ENCODE results near the gene SMYD3. TPM values are rescaled to one million over a fixed set of nuclear protein-coding genes. Genes with fewer than 3 reads are reported as not detected.

The SMYD3 gene
- total RNA-seq = 10 to 100 TPM; 17.1 TPM

- POLR2A ChIA-PET = no interaction called here
- no peaks in the 10 kb centered on the region for H3K36me3 Mint-ChIP-seq (ENCODE audit: low read depth)
- CTCF ChIA-PET = interaction anchor here (0.8 to 1.9 kb wide), 2 partner anchors 9 kb away, joined by 3 to 8 read pairs; no protein-coding TSS in a partner anchor
- H3K4me3 Mint-ChIP-seq = peak within 1 kb of the TSS; percentile 84
- H3K4me1 Mint-ChIP-seq = peaks cover 28% of the 10 kb centered on the region
- peak; percentile 68 for DNase-seq
- H3K27me3 Mint-ChIP-seq = no peaks in the 10 kb centered on the region
- no peaks in the 10 kb centered on the region for H3K9me3 Mint-ChIP-seq
- H3K27ac Mint-ChIP-seq = peak within 1 kb of the TSS; percentile 89
These were observed at the start of gene SMYD3 for GRCh38 chr1:246506674-246507481. Gene SMYD3, minus strand, starts transcription at chr1:246507279.

GRCh38 chr1:246554201-246554600 lies 47.1 kb upstream of the SMYD3 start:
- peaks cover 38% of the 10 kb centered on the region for H3K36me3 Mint-ChIP-seq (ENCODE audit: low read depth)
- CTCF ChIA-PET = no interaction called here
- no peaks in the 10 kb centered on the region for H3K27me3 Mint-ChIP-seq
- no peak for DNase-seq
- no peaks in the 10 kb centered on the region for H3K9me3 Mint-ChIP-seq
- POLR2A ChIA-PET = no interaction called here
- H3K4me3 Mint-ChIP-seq = no peak overlapping the region
- no peak overlapping the region for H3K27ac Mint-ChIP-seq
- no peaks in the 10 kb centered on the region for H3K4me1 Mint-ChIP-seq

DNA sequence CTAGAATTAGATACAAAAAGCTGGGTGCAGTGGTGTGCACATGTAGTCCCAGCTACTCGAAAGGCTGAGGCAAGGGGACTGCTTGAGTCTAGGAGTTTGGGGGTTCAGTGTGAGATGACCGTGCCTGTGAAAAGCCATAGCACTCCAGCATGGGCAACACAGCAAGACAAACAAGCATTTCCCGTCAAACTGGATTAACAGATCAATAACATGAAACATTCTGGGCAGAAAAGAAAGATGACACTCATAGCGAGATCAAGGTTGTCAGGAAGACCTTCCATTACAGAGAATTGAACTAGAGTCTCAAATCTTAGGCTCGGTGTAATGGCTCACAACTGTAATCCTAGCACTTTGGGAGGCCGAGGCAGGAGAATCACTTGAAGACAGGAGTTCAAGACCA lies 45.0 kb upstream of the SMYD3 start:
- CTCF ChIA-PET = interaction anchor here (0.7 to 1.3 kb wide), 2 partner anchors 8 to 27 kb away, joined by 3 read pairs; no protein-coding TSS in a partner anchor
- Mint-ChIP-seq H3K4me1 (peaks cover 2% of the 10 kb centered on the region), H3K4me3 (no peak overlapping the region), H3K36me3 (ENCODE audit: low read depth) (peaks cover 40% of the 10 kb centered on the region), H3K9me3 (no peaks in the 10 kb centered on the region), H3K27ac (no peak overlapping the region), H3K27me3 (no peaks in the 10 kb centered on the region)
- POLR2A ChIA-PET = no interaction called here
- DNase-seq = no peak

- H3K4me1 Mint-ChIP-seq = peaks cover 2% of the 10 kb centered on the region
- no peak overlapping the region for H3K27ac Mint-ChIP-seq
- peaks cover 35% of the 10 kb centered on the region for H3K36me3 Mint-ChIP-seq (ENCODE audit: low read depth)
- H3K9me3 Mint-ChIP-seq = no peaks in the 10 kb centered on the region
- no peak for DNase-seq
- POLR2A ChIA-PET = no interaction called here
- no peaks in the 10 kb centered on the region for H3K27me3 Mint-ChIP-seq
- no peak overlapping the region for H3K4me3 Mint-ChIP-seq
- CTCF ChIA-PET = interaction anchor here (1.0 kb wide), 1 partner anchor 19 kb away, joined by 3 read pairs; no protein-coding TSS in a partner anchor
These were observed 43.3 kb upstream of the SMYD3 start for GRCh38 chr1:246550402-246550801.

- peaks cover 29% of the 10 kb centered on the region for H3K36me3 Mint-ChIP-seq (ENCODE audit: low read depth)
- ChIA-PET CTCF (no interaction called here), POLR2A (no interaction called here)
These were observed 42.6 kb upstream of the SMYD3 start for GRCh38 chr1:246549665-246550064.

DNA sequence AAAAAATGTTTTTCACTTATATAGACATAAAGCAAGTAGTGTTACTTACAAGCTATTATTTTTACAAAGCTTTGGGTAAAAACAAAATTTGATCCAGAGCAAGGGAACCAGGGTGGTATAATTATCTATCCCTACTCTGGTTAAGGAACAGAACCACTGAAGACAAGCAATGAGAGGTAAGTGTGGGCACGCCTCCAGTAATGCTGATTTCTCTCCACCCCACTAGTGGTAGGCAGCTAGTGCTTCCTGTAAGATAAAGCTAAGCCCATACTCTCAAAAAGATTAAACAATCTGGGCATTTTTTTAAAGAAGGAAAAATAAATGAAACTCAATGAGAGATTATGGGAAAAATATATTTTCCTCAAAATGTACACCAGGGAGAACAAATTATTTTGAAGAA lies 36.9 kb upstream of the SMYD3 start:
- ChIA-PET POLR2A (no interaction called here), CTCF (interaction anchor here (0.7 kb wide), 2 partner anchors 8 to 14 kb away, joined by 3 to 4 read pairs; no protein-coding TSS in a partner anchor)
- H3K27ac Mint-ChIP-seq = no peak overlapping the region
- no peaks in the 10 kb centered on the region for H3K9me3 Mint-ChIP-seq
- H3K4me1 Mint-ChIP-seq = peaks cover 2% of the 10 kb centered on the region
- no peaks in the 10 kb centered on the region for H3K27me3 Mint-ChIP-seq
- peaks cover 25% of the 10 kb centered on the region for H3K36me3 Mint-ChIP-seq (ENCODE audit: low read depth)
- no peak for DNase-seq
- no peak overlapping the region for H3K4me3 Mint-ChIP-seq

More at GRCh38 chr1:246549665-246550064, 42.6 kb upstream of the SMYD3 start:
- no peaks in the 10 kb centered on the region for H3K27me3 Mint-ChIP-seq
- no peak overlapping the region for H3K27ac Mint-ChIP-seq
- H3K4me1 Mint-ChIP-seq = peaks cover 2% of the 10 kb centered on the region
- no peaks in the 10 kb centered on the region for H3K9me3 Mint-ChIP-seq
- DNase-seq = no peak
- H3K4me3 Mint-ChIP-seq = no peak overlapping the region

DNA sequence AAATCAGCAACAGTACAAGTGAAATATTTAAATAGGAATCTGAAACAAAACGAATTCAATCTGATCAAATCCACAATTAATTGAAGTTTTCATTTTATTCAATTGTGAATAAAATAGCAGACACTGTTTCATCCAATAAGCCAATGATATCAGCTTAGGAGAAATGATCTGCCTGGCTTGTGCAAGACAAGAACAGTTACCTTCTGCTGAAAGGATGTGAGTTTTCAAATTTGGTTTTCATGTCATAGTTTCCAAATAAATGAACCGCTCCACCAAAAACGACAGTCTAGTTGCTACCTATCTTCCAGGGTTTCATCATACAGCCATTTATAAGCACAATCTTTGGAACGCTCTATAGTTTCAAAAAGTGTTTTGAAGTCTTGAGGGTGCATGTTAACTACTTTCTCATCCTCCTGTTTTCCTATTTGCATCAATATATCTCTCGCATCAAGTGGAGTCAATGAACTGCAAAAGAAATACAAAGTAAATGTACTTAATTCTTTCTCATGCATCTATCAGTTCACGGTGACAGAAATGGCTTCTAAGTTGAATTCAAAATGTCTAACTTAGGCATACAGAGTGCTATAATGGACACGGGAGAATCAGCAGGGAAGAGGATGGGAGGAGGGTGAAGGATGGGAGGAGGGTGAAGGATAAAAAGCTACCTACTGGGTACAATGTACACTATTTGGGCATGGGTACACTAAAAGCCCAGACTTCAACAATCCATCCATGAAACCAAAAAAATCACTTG lies 33.8 kb upstream of the SMYD3 start:
- DNase-seq = no peak
- Mint-ChIP-seq H3K4me3 (no peak overlapping the region), H3K9me3 (no peaks in the 10 kb centered on the region), H3K27me3 (no peaks in the 10 kb centered on the region), H3K36me3 (ENCODE audit: low read depth) (peaks cover 18% of the 10 kb centered on the region), H3K27ac (no peak overlapping the region), H3K4me1 (no peaks in the 10 kb centered on the region)
- POLR2A ChIA-PET = no interaction called here
- CTCF ChIA-PET = no interaction called here

DNA sequence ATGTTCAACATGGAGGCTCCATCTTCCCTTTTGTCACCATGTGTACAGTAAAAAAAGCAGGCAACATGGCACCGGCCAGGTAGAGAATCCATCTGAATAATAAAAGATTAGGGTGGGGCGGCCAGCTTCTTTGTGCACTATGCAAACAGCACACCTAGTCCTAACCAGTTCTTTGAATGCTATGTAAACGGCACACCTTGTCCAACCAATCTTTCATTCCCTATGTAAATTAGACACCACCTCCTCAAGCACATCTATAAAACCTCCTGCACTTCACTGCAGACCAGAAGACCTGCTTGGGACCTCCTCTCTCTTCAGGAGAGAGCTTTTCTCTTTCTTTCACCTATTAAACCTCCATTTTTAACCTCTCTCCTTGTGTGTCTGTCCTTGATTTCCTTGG lies 30.8 kb upstream of the SMYD3 start:
- no peak for DNase-seq
- Mint-ChIP-seq H3K9me3 (no peaks in the 10 kb centered on the region), H3K27me3 (no peaks in the 10 kb centered on the region), H3K36me3 (ENCODE audit: low read depth) (peaks cover 9% of the 10 kb centered on the region), H3K27ac (no peak overlapping the region), H3K4me1 (no peaks in the 10 kb centered on the region), H3K4me3 (no peak overlapping the region)
- ChIA-PET CTCF (interaction anchor here (1.1 to 1.7 kb wide), 2 partner anchors 20 to 43 kb away, joined by 3 read pairs; no protein-coding TSS in a partner anchor), POLR2A (no interaction called here)

- H3K36me3 Mint-ChIP-seq (ENCODE audit: low read depth) = peaks cover 9% of the 10 kb centered on the region
- CTCF ChIA-PET = interaction anchor here (1.1 to 1.7 kb wide), 2 partner anchors 19 to 44 kb away, joined by 3 read pairs; no protein-coding TSS in a partner anchor
- no peaks in the 10 kb centered on the region for H3K27me3 Mint-ChIP-seq
- H3K9me3 Mint-ChIP-seq = peaks cover 1% of the 10 kb centered on the region
- H3K4me3 Mint-ChIP-seq = no peak overlapping the region
- H3K27ac Mint-ChIP-seq = no peak overlapping the region
- H3K4me1 Mint-ChIP-seq = no peaks in the 10 kb centered on the region
- no peak for DNase-seq
- POLR2A ChIA-PET = no interaction called here
These were observed 30.4 kb upstream of the SMYD3 start for GRCh38 chr1:246537441-246537840.

DNA sequence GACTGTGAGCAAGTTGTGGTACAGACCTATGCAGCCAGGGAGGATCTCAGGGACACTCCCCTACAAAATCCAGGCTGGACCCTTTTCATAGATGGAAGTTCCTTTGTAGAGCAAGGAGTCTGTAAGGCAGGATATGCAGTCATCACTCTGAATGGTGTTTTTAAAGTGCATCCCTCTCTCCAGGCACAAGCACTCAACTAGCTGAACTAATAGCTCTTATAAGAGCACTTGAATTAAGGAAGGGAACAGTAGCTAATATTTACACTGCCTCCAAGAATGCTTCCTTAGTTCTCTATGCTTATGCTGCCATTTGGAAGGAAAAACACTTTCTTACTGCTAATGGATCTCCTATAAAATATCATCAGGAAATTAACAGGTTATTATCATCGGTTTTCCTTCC lies 27.0 kb upstream of the SMYD3 start:
- peaks cover 5% of the 10 kb centered on the region for H3K36me3 Mint-ChIP-seq (ENCODE audit: low read depth)
- no peaks in the 10 kb centered on the region for H3K27me3 Mint-ChIP-seq
- ChIA-PET CTCF (interaction anchor here (0.9 to 1.2 kb wide), 2 partner anchors 22 to 36 kb away, joined by 3 to 4 read pairs; no protein-coding TSS in a partner anchor), POLR2A (interaction anchor here (0.6 kb wide), 1 partner anchor 51 kb away, joined by 3 read pairs; no protein-coding TSS in a partner anchor)
- no peaks in the 10 kb centered on the region for H3K4me1 Mint-ChIP-seq
- no peak overlapping the region for H3K4me3 Mint-ChIP-seq
- peaks cover 18% of the 10 kb centered on the region for H3K9me3 Mint-ChIP-seq
- no peak overlapping the region for H3K27ac Mint-ChIP-seq
- DNase-seq = no peak

GRCh38 chr1:246533371-246533905 lies 26.4 kb upstream of the SMYD3 start:
- ChIA-PET POLR2A (no interaction called here), CTCF (interaction anchor here (0.9 to 1.4 kb wide), 2 partner anchors 14 to 21 kb away, joined by 3 read pairs; no protein-coding TSS in a partner anchor)
- peaks cover 18% of the 10 kb centered on the region for H3K9me3 Mint-ChIP-seq
- H3K4me3 Mint-ChIP-seq = no peak overlapping the region
- no peak overlapping the region for H3K27ac Mint-ChIP-seq
- no peak for DNase-seq
- H3K27me3 Mint-ChIP-seq = no peaks in the 10 kb centered on the region
- peaks cover 4% of the 10 kb centered on the region for H3K36me3 Mint-ChIP-seq (ENCODE audit: low read depth)
- no peaks in the 10 kb centered on the region for H3K4me1 Mint-ChIP-seq

DNA sequence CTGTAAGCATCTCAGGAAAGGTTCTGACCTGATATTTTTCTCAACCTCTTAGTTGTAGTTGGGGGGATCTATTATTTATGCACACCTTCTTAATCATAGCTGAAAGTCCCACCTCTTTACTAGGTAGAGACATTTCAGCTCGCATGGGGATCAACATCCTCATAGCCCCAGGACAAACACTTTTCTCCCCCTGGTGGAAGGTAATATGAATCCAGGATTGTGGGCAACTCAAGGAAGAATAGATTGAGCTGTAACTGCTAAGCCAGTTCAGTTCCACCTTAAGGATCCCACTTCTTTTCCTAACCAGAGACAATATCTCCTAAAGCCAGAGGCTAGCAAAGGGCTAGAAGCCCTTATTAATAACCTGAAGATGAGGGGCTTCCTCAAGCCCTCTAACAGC lies 25.4 kb upstream of the SMYD3 start:
- Mint-ChIP-seq H3K27ac (no peak overlapping the region), H3K4me1 (peaks cover 4% of the 10 kb centered on the region), H3K9me3 (peaks cover 18% of the 10 kb centered on the region), H3K36me3 (ENCODE audit: low read depth) (peaks cover 4% of the 10 kb centered on the region), H3K27me3 (no peaks in the 10 kb centered on the region), H3K4me3 (no peak overlapping the region)
- CTCF ChIA-PET = interaction anchor here (1.1 to 1.4 kb wide), 2 partner anchors 15 to 18 kb away, joined by 3 read pairs; no protein-coding TSS in a partner anchor
- POLR2A ChIA-PET = no interaction called here
- DNase-seq = no peak

GRCh38 chr1:246530482-246530881 lies 23.4 kb upstream of the SMYD3 start:
- Mint-ChIP-seq H3K9me3 (peaks cover 21% of the 10 kb centered on the region), H3K4me3 (no peak overlapping the region), H3K36me3 (ENCODE audit: low read depth) (peaks cover 7% of the 10 kb centered on the region), H3K4me1 (peaks cover 9% of the 10 kb centered on the region), H3K27ac (no peak overlapping the region), H3K27me3 (no peaks in the 10 kb centered on the region)
- DNase-seq = no peak
- ChIA-PET POLR2A (no interaction called here), CTCF (interaction anchor here (1.1 kb wide), 1 partner anchor 588 kb away, joined by 5 read pairs; no protein-coding TSS in a partner anchor)

Measured in activated CD4-positive, alpha-beta T cell treated with anti-CD3 and anti-CD28 coated beads, Interleukin-2, amount 10 ng/mL, durations not matched to agents 7 days and 5 days (primary cell).